C4-2B (cell line): ENCODE data around the gene HDGFL2.
"Not testable (repeated sequence)": the region's sequence is repeated elsewhere in the genome, so short reads cannot be mapped to it uniquely, and the experiment has no call there.

Experiments
- H3K27ac ChIP-seq: fragments of 450-650 bp; 2 replicates; pipeline ENCODE4 v1.5.1; 2017
- CTCF ChIP-seq: fragments of 450-650 bp; conservative IDR thresholded peaks from 2 replicates; pipeline ENCODE4 v1.5.1; 2017; ENCODE audit warnings: mild to moderate bottlenecking
- ZFX ChIP-seq: fragments of 450-650 bp; IDR thresholded peaks from 2 replicates; pipeline ENCODE4 v1.6.1; 2017

HDGFL2 gene

GRCh38 chr19:4521170-4521887 is 49.2 kb downstream of the HDGFL2 start:
- TF ChIP-seq CTCF = no peak
- no peak for TF ChIP-seq ZFX
- H3K27ac ChIP-seq = no peak overlapping the region

DNA sequence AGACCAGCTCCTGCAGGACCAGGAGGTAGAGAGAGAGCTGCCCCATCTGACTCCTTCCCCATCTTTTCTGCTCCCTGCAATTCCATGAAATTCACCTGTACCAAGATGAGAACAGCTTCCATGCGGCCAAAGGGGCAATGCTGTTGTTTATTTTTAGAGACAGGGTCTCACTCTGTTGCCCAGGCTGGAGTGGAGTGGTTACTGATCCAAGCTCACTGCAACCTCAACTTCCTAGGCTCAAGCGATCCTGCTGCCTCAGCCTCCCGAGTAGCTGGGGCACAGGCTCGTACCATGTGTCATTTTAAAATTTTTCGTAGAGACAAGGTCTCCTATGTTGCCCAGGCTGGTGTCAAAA is 49.8 kb downstream of the HDGFL2 start:
- no peak overlapping the region for H3K27ac ChIP-seq
- no peak for TF ChIP-seq CTCF

- TF ChIP-seq CTCF = no peak
- TF ChIP-seq ZFX = no peak
- H3K27ac ChIP-seq = no peak overlapping the region
Observed at GRCh38 chr19:4522291-4523002, 50.4 kb downstream of the HDGFL2 start.

DNA sequence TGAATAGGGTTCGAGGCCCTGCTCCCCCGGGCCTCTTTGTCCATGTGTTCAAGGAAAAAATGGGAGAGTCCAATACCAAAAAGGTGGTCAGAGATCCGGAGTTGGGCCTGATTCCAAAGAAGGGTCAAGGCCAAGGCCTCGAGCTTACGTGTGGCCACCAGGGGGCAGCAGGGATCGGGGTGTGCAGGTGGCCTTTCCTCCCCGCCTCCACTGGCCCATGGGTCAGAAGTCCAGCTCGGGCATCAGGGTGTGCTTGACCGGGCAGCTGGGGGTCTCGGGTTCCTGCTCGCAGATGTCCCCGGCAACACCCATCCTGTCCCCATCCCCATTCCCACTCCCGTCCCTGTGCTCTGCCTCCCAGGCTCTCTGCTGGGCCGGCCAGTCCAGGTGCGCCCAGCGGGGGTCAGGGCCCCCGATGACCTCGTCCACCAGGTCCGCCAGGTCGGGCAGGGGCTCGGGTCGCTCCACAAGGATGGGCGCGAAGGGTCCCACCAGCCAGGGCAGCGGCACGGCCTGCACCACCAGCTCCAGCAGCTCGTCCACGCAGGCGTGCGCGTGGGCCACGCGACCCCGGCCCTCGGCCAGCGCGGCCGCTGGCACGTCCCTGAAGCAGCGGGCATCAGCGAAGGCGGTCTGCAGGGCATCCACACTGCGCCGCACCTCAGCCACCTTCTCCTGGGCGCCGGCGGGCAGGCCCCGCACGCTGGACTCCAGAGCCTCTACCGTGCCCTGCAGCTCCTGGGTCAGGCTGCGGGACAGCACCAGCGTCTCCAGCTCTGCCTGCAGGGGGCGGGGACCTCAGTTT is 51.4 kb downstream of the HDGFL2 start:
- no peak overlapping the region for H3K27ac ChIP-seq
- TF ChIP-seq CTCF (peak; percentile 94), ZFX (no peak)

GRCh38 chr19:4524808-4525562 is 52.9 kb downstream of the HDGFL2 start:
- TF ChIP-seq CTCF (peak; percentile 90), ZFX (no peak)
- H3K27ac ChIP-seq = no peak overlapping the region

- no peak for TF ChIP-seq ZFX
- no peak for TF ChIP-seq CTCF
- H3K27ac ChIP-seq = no peak overlapping the region
Observed at GRCh38 chr19:4525563-4526002, 53.5 kb downstream of the HDGFL2 start.

DNA sequence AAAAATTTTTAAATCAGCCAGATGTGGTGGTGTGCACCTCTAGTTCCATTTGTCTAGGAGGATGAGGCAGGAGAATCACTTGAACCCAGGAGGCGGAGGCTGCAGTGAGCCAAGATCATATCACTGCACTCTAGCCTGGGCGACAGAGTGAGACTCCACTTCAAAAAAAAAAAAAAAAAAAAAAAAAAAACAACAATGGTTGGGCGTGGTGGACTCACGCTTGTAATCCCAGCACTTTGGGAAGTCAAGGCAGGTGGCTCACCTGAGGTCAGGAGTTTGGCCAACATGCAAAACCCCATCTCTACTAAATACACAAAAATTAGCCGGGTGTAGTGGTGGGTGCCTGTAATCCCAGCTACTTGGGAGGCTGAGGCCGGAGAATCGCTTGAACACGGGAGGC is 55.3 kb downstream of the HDGFL2 start:
- not testable (repeated sequence) for H3K27ac ChIP-seq
